Measurements from ENCODE around the gene MGAT4A. TPM values are rescaled to one million over a fixed set of nuclear protein-coding genes. Genes with fewer than 3 reads are reported as not detected.
"Not testable (repeated sequence)": the region's sequence is repeated elsewhere in the genome, so short reads cannot be mapped to it uniquely, and the experiment has no call there.

The MGAT4A gene
- total RNA-seq, 1 donor from 2014 or later, result 0.38 TPM

GRCh38 chr2:98669675-98670074 is 61.3 kb downstream of the MGAT4A start:
- H3K4me3 Mint-ChIP-seq (ENCODE audit: unreplicated experiment), result no peak overlapping the region
- peaks cover 18% of the 10 kb centered on the region for H3K9me3 Mint-ChIP-seq (ENCODE audit: unreplicated experiment)
- DNase-seq (ENCODE audit: extremely low spot score, unreplicated experiment), result no peak
- TF ChIP-seq CTCF (IDR thresholded peaks at IDR 0.05), result no peak
- no peaks in the 10 kb centered on the region for H3K36me3 Mint-ChIP-seq (ENCODE audit: unreplicated experiment)
- H3K27ac Mint-ChIP-seq (ENCODE audit: unreplicated experiment), result no peak overlapping the region
- H3K27me3 Mint-ChIP-seq (ENCODE audit: unreplicated experiment), result peaks cover 8% of the 10 kb centered on the region
- no peaks in the 10 kb centered on the region for H3K4me1 Mint-ChIP-seq (ENCODE audit: unreplicated experiment)

DNA sequence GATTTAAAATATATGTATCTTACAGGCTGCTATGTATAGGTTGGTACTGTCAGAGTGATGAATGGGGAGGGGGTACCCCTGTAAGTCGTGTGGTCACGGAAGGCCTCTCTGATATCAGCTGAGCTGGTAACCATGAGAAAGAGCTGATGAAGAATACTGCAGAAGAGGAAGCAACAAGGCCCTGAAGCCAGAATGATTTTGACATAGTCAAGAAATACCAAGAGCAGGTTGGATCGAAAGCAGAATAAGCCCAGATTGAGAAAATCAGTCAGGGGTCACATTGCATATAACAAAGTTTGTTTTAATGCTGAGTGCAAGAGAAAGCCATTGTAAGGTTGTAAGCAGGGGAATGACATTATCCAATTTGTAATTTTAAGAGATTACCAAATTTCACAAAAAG is 65.3 kb downstream of the MGAT4A start:
- H3K4me3 Mint-ChIP-seq (ENCODE audit: unreplicated experiment), result no peak overlapping the region

GRCh38 chr2:98664323-98664722 is 66.6 kb downstream of the MGAT4A start:
- H3K4me3 Mint-ChIP-seq (ENCODE audit: unreplicated experiment), result no peak overlapping the region
- no peak for TF ChIP-seq CTCF (IDR thresholded peaks at IDR 0.05)
- H3K4me1 Mint-ChIP-seq (ENCODE audit: unreplicated experiment), result no peaks in the 10 kb centered on the region
- H3K27me3 Mint-ChIP-seq (ENCODE audit: unreplicated experiment), result peaks cover 22% of the 10 kb centered on the region
- no peak overlapping the region for H3K27ac Mint-ChIP-seq (ENCODE audit: unreplicated experiment)
- no peaks in the 10 kb centered on the region for H3K36me3 Mint-ChIP-seq (ENCODE audit: unreplicated experiment)
- H3K9me3 Mint-ChIP-seq (ENCODE audit: unreplicated experiment), result peaks cover 12% of the 10 kb centered on the region
- no peak for DNase-seq (ENCODE audit: extremely low spot score, unreplicated experiment)

More for the DNA sequence above, 65.3 kb downstream of the MGAT4A start:
- Mint-ChIP-seq H3K27ac (ENCODE audit: unreplicated experiment) (no peak overlapping the region), H3K27me3 (ENCODE audit: unreplicated experiment) (peaks cover 14% of the 10 kb centered on the region), H3K4me1 (ENCODE audit: unreplicated experiment) (no peaks in the 10 kb centered on the region), H3K36me3 (ENCODE audit: unreplicated experiment) (no peaks in the 10 kb centered on the region), H3K9me3 (ENCODE audit: unreplicated experiment) (peaks cover 5% of the 10 kb centered on the region)
- TF ChIP-seq CTCF (IDR thresholded peaks at IDR 0.05), result no peak
- no peak for DNase-seq (ENCODE audit: extremely low spot score, unreplicated experiment)

DNA sequence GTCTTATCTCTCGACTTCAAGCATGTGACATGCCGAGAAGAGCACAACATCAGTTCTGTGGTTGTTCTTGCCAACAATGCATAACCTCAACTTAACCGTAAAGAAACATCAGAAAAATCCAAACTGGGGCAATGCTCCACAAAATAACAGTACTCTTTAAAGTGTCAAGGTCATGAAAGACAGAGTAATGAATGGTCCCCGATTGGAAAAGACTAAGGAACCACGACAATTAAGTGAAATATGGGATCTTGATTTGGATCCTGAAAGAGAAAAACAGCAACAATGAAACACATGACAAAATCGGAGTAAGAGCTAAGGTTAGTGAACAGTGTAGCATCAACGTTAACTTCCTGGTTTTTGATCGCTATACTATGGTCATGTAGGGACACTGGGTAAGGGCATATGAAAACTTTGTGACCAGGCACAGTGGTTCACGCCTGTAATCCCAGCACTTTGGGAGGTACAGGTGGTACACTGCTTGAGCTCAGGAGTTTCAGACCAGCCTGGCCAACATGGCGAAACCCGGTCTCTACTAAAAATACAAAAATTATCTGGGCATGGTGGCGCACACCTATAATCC is 67.3 kb downstream of the MGAT4A start:
- peaks cover 12% of the 10 kb centered on the region for H3K9me3 Mint-ChIP-seq (ENCODE audit: unreplicated experiment)
- H3K4me1 Mint-ChIP-seq (ENCODE audit: unreplicated experiment), result no peaks in the 10 kb centered on the region
- no peaks in the 10 kb centered on the region for H3K36me3 Mint-ChIP-seq (ENCODE audit: unreplicated experiment)
- H3K4me3 Mint-ChIP-seq (ENCODE audit: unreplicated experiment), result no peak overlapping the region
- H3K27me3 Mint-ChIP-seq (ENCODE audit: unreplicated experiment), result peaks cover 24% of the 10 kb centered on the region
- H3K27ac Mint-ChIP-seq (ENCODE audit: unreplicated experiment), result no peak overlapping the region
- TF ChIP-seq CTCF (IDR thresholded peaks at IDR 0.05), result no peak
- DNase-seq (ENCODE audit: extremely low spot score, unreplicated experiment), result no peak

DNA sequence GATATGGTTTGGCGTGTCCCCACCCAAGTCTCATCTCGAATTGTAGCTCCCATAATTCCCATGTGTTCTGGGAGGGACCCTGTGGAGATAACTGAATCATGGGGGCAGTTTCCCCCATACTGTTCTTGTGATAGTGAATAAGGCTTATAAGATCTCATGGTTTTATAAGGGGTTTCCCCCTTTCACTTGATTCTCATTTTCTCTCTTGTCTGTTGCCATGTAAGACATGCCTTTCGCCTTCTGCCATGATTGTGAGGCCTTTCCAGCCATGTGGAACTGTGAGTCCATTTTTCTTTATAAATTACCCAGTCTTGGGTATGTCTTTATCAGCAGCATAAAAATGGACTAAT is 71.5 kb downstream of the MGAT4A start:
- H3K4me1 Mint-ChIP-seq (ENCODE audit: unreplicated experiment); DNase-seq (ENCODE audit: extremely low spot score, unreplicated experiment); H3K36me3 Mint-ChIP-seq (ENCODE audit: unreplicated experiment); H3K4me3 Mint-ChIP-seq (ENCODE audit: unreplicated experiment); H3K27ac Mint-ChIP-seq (ENCODE audit: unreplicated experiment): not testable (repeated sequence)
- H3K9me3 Mint-ChIP-seq (ENCODE audit: unreplicated experiment), result peaks cover 12% of the 10 kb centered on the region
- H3K27me3 Mint-ChIP-seq (ENCODE audit: unreplicated experiment), result peaks cover 47% of the 10 kb centered on the region

All from osteocyte (in vitro differentiated cells).